ENCODE results near the gene HOXA13.

Gene HOXA13

GRCh38 chr7:27224983-27225934 is 25.4 kb upstream of the HOXA13 start:
- TF ChIP-seq CTCF (IDR thresholded peaks at IDR 0.05), result no peak

- no peak for TF ChIP-seq CTCF (IDR thresholded peaks at IDR 0.05)
These were observed 24.2 kb upstream of the HOXA13 start for GRCh38 chr7:27223941-27224575.

- no peak for TF ChIP-seq CTCF (IDR thresholded peaks at IDR 0.05)
These were observed 21.4 kb upstream of the HOXA13 start for GRCh38 chr7:27221201-27221797.

- TF ChIP-seq CTCF (IDR thresholded peaks at IDR 0.05), result no peak
These were observed 20.6 kb upstream of the HOXA13 start for GRCh38 chr7:27220440-27220955.

GRCh38 chr7:27219821-27220220 is 19.9 kb upstream of the HOXA13 start:
- no peak for TF ChIP-seq CTCF (IDR thresholded peaks at IDR 0.05)

GRCh38 chr7:27217951-27218350 is 18.1 kb upstream of the HOXA13 start:
- no peak for TF ChIP-seq CTCF (IDR thresholded peaks at IDR 0.05)

GRCh38 chr7:27215356-27215755 is 15.5 kb upstream of the HOXA13 start:
- TF ChIP-seq CTCF (IDR thresholded peaks at IDR 0.05), result no peak

Measured in LNCAP (cell line).